ENCODE results near the gene CTAG1B.
"Not testable (repeated sequence)": the region's sequence is repeated elsewhere in the genome, so short reads cannot be mapped to it uniquely, and the experiment has no call there.

DNA sequence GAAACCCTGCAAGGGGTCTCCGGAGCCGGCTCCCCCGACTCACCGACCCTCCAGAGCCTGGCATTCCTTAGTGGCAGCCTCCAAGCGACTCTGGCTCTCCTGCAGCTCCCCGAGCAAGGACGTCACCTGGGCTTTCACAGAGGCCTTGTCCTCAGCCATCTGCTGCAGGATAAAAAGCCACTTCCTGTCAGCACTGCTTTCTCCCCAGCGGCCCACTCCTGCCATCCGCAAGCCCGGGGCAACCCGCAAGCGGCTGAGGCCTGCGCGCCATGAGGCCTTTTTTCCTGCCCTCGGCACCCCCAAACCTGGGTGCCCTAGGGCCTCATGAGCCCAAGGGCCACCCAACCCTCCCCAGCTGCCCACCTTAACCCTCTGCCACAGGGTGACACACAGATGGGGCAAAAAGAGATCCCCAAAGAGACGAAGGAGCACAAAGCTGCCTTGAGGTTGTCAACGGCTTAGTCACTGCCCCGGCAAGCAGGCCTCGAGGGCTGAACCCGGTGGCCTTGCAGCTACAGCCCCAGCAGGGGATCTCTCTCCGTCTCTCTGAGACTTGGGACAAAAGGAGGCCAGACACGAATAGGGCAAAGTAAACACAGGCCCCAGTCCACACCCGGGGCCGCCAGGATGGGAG is 26.8 kb upstream of the CTAG1B start:
- TF ChIP-seq, protein P1, sequence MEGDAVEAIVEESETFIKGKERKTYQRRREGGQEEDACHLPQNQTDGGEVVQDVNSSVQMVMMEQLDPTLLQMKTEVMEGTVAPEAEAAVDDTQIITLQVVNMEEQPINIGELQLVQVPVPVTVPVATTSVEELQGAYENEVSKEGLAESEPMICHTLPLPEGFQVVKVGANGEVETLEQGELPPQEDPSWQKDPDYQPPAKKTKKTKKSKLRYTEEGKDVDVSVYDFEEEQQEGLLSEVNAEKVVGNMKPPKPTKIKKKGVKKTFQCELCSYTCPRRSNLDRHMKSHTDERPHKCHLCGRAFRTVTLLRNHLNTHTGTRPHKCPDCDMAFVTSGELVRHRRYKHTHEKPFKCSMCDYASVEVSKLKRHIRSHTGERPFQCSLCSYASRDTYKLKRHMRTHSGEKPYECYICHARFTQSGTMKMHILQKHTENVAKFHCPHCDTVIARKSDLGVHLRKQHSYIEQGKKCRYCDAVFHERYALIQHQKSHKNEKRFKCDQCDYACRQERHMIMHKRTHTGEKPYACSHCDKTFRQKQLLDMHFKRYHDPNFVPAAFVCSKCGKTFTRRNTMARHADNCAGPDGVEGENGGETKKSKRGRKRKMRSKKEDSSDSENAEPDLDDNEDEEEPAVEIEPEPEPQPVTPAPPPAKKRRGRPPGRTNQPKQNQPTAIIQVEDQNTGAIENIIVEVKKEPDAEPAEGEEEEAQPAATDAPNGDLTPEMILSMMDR (IDR thresholded peaks at IDR 0.05; ENCODE audit: insufficient read depth, low read length): not testable (repeated sequence)
- TF ChIP-seq, protein P2, sequence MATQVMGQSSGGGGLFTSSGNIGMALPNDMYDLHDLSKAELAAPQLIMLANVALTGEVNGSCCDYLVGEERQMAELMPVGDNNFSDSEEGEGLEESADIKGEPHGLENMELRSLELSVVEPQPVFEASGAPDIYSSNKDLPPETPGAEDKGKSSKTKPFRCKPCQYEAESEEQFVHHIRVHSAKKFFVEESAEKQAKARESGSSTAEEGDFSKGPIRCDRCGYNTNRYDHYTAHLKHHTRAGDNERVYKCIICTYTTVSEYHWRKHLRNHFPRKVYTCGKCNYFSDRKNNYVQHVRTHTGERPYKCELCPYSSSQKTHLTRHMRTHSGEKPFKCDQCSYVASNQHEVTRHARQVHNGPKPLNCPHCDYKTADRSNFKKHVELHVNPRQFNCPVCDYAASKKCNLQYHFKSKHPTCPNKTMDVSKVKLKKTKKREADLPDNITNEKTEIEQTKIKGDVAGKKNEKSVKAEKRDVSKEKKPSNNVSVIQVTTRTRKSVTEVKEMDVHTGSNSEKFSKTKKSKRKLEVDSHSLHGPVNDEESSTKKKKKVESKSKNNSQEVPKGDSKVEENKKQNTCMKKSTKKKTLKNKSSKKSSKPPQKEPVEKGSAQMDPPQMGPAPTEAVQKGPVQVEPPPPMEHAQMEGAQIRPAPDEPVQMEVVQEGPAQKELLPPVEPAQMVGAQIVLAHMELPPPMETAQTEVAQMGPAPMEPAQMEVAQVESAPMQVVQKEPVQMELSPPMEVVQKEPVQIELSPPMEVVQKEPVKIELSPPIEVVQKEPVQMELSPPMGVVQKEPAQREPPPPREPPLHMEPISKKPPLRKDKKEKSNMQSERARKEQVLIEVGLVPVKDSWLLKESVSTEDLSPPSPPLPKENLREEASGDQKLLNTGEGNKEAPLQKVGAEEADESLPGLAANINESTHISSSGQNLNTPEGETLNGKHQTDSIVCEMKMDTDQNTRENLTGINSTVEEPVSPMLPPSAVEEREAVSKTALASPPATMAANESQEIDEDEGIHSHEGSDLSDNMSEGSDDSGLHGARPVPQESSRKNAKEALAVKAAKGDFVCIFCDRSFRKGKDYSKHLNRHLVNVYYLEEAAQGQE (IDR thresholded peaks at IDR 0.05; ENCODE audit: insufficient replicate concordance, low read depth): not testable (repeated sequence)
- not testable (repeated sequence) for TF ChIP-seq POLR2AphosphoS5 (IDR thresholded peaks at IDR 0.05; ENCODE audit: low read depth)
